NCI-H526 treated with DMSO at 0.1 percent for 48 hours (cell line): Measurements from ENCODE around the gene CASP7.
A peak's percentile ranks its signal among the peaks of the same experiment; 100 is the strongest.

Experiments
- DNase-seq: peaks from one replicate; lab custom pipeline; 2025; lab: John Stamatoyannopoulos, UW

CASP7 gene

GRCh38 chr10:113712755-113713639, 33.3 kb downstream of the CASP7 start:
- peak; percentile 95 for DNase-seq

- no peak for DNase-seq
Measured at GRCh38 chr10:113713640-113713982, 33.9 kb downstream of the CASP7 start.

GRCh38 chr10:113716109-113716910, 36.6 kb downstream of the CASP7 start:
- no peak for DNase-seq

- DNase-seq: no peak
Measured at GRCh38 chr10:113718969-113719822, 39.5 kb downstream of the CASP7 start.

GRCh38 chr10:113720386-113720785, 40.7 kb downstream of the CASP7 start:
- DNase-seq: no peak

GRCh38 chr10:113732160-113732881, 52.6 kb downstream of the CASP7 start:
- no peak for DNase-seq

- DNase-seq: no peak
Measured at GRCh38 chr10:113732966-113733365, 53.3 kb downstream of the CASP7 start.

GRCh38 chr10:113733635-113734034, 53.9 kb downstream of the CASP7 start:
- no peak for DNase-seq

GRCh38 chr10:113735913-113736312, 56.2 kb downstream of the CASP7 start:
- DNase-seq: peak; percentile 29

- no peak for DNase-seq
Measured at GRCh38 chr10:113736576-113736975, 56.9 kb downstream of the CASP7 start.

GRCh38 chr10:113739031-113739430, 59.3 kb downstream of the CASP7 start:
- DNase-seq: no peak

- no peak for DNase-seq
Measured at GRCh38 chr10:113739577-113739976, 59.9 kb downstream of the CASP7 start.

GRCh38 chr10:113740850-113741249, 61.1 kb downstream of the CASP7 start:
- DNase-seq: no peak

GRCh38 chr10:113742466-113742865, 62.8 kb downstream of the CASP7 start:
- DNase-seq: peak; percentile 50

GRCh38 chr10:113743594-113743993, 63.9 kb downstream of the CASP7 start:
- DNase-seq: no peak

- DNase-seq: no peak
Measured at GRCh38 chr10:113745374-113745773, 65.7 kb downstream of the CASP7 start.

- DNase-seq: no peak
Measured at GRCh38 chr10:113746217-113746957, 66.7 kb downstream of the CASP7 start.

GRCh38 chr10:113751181-113751732, 71.5 kb downstream of the CASP7 start, which contains the start of gene PLEKHS1:
PLEKHS1 (plus strand) TSS chr10:113751682; CDS start chr10:113755278, 3,596 bp downstream.
- DNase-seq: no peak

- no peak for DNase-seq
Measured at GRCh38 chr10:113752553-113752952, 72.8 kb downstream of the CASP7 start.

- no peak for DNase-seq
Measured at GRCh38 chr10:113753020-113753692, 73.4 kb downstream of the CASP7 start.
